ENCODE data around the gene HOXB9.
A peak's percentile ranks its signal among the peaks of the same experiment; 100 is the strongest.

GRCh38 chr17:48612854-48613691 lies 13.1 kb downstream of the HOXB9 start:
- TF ChIP-seq CTCF (IDR thresholded peaks at IDR 0.05) = peak in 1 of 3 experiments; percentile 12
- TF ChIP-seq POLR2A (IDR thresholded peaks at IDR 0.05) = no peak

Measured in testis (tissue), 2 donors.